ENCODE measurements around the gene C15orf62.

Gene C15orf62

GRCh38 chr15:40769274-40770146 is at the start of gene C15orf62:
C15orf62 (plus strand) TSS chr15:40769980; CDS start chr15:40770496, 516 bp downstream.
- peak; percentile 80 for DNase-seq

GRCh38 chr15:40721701-40722100 is 48.1 kb upstream of the C15orf62 start:
- no peak for DNase-seq

GRCh38 chr15:40722354-40722753 is 47.4 kb upstream of the C15orf62 start:
- DNase-seq = no peak

GRCh38 chr15:40722934-40723333 is 46.8 kb upstream of the C15orf62 start:
- DNase-seq = no peak

- no peak for DNase-seq
These were observed 45.9 kb upstream of the C15orf62 start for GRCh38 chr15:40723919-40724318.

- no peak for DNase-seq
These were observed 38.7 kb upstream of the C15orf62 start for GRCh38 chr15:40731034-40731433.

GRCh38 chr15:40736575-40736974 is 33.2 kb upstream of the C15orf62 start:
- no peak for DNase-seq

GRCh38 chr15:40737048-40737447 is 32.7 kb upstream of the C15orf62 start:
- no peak for DNase-seq

GRCh38 chr15:40739047-40739446 is 30.7 kb upstream of the C15orf62 start:
- DNase-seq = no peak

- no peak for DNase-seq
These were observed 29.9 kb upstream of the C15orf62 start for GRCh38 chr15:40739854-40740253.

GRCh38 chr15:40743485-40743901 is 26.3 kb upstream of the C15orf62 start:
- DNase-seq = peak; percentile 48

GRCh38 chr15:40743921-40744814 is 25.6 kb upstream of the C15orf62 start:
- DNase-seq = peak; percentile 58

GRCh38 chr15:40744815-40745152 is 25.0 kb upstream of the C15orf62 start:
- DNase-seq = peak; percentile 19

- DNase-seq = peak; percentile 60
These were observed 22.8 kb upstream of the C15orf62 start for GRCh38 chr15:40746916-40747418.

- DNase-seq = peak; percentile 77
These were observed 21.8 kb upstream of the C15orf62 start for GRCh38 chr15:40747685-40748631.

- no peak for DNase-seq
These were observed 20.6 kb upstream of the C15orf62 start for GRCh38 chr15:40749151-40749630.

GRCh38 chr15:40750885-40751284 is 18.9 kb upstream of the C15orf62 start:
- no peak for DNase-seq

GRCh38 chr15:40751745-40752144 is 18.0 kb upstream of the C15orf62 start:
- DNase-seq = no peak

GRCh38 chr15:40754574-40754882 is 15.3 kb upstream of the C15orf62 start:
- peak; percentile 31 for DNase-seq

GRCh38 chr15:40754883-40755811 is 14.6 kb upstream of the C15orf62 start, which contains the start of gene RMDN3:
RMDN3 (minus strand) TSS chr15:40755254; CDS start chr15:40754783, 471 bp downstream.
- peak; percentile 96 for DNase-seq

GRCh38 chr15:40755812-40756208 is 14.0 kb upstream of the C15orf62 start:
- DNase-seq = peak; percentile 78
